HG02970 (cell line): ENCODE results near the gene DIP2C.

Experiments used
- ATAC-seq: cut with Tn5 transposase; IDR thresholded peaks from one replicate; pipeline ENCODE4 v1.9.1; 2021; ENCODE audit warnings: mild to moderate bottlenecking, moderate library complexity, moderate number of reproducible peaks; ENCODE audit not compliant: unreplicated experiment, low FRiP score

Gene DIP2C

DNA sequence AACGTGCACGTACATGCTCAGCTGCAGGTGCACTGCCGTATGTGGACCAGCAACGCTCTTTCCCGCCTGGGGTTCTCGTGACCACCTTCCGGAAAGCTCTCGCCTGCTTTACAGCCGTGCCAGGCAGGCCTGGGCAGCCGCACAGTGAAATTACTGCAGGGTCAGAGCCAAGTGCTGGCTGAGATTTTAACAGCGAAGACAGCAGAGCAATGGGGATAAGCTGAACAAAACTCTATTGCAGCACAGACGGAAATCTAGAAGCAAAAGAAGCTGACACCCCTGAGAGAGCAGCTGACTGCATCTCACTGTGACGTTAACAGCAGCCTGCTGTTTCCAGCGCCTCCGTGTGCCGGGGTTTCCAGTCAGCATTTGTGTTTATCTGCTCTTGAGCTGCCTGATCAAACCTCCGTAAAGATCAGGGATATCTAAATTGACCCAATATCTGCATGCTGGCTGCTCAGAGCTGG, 179.0 kb downstream of the DIP2C start:
- no peak for ATAC-seq

DNA sequence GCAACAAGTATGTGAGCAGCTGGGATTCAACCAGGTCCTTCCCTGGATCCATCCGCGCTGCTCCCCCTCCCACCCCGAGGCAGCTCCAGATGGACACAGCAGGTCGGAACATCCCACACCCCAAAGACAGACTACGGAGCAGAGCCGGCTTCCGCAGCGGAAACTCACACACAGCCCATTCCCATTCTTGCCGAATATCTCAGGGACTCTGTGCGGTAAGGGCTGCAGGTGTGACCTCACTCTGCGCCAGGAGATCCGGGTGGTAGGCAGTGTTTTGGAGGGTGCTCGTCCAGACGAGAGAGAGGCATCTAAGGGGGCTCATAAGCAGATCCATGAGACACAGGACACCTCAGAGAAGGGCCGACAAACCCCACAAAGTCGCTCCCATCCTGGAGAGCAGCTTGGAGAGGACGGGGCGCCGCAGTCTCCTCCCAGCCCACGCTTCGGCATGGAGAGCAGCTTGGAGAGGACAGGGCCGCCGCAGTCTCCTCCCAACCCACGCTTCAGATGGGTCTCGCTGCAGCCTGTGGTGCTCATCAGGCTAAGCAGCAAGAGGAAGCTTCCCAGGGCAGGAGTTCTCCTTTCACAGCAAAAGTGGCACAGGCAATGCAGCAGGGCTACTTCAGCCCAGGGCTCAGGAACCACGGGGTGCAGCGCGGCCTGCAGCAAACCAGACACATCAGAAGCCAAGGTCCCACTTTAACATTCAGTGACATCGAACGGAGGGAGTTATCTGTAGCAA, 179.9 kb downstream of the DIP2C start:
- no peak for ATAC-seq

DNA sequence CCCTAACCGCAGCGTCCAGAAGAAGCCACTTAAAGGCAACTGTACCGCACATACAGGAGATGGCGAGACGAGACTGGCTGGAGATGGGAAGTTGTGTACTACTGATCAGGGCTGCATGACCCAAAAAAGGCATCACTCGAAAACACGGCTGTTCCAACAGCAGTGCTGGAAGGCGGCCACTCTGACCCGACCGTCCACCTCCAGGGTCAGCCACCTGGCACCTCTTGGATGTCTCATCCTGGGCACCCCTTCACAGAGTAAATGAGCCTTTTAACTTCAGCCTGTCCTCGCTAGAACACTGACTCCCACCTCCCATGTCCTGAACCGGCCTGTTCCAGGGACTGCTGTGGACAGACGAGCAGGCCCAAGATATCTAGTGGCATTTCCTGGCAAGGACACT, 180.7 kb downstream of the DIP2C start:
- ATAC-seq = no peak

DNA sequence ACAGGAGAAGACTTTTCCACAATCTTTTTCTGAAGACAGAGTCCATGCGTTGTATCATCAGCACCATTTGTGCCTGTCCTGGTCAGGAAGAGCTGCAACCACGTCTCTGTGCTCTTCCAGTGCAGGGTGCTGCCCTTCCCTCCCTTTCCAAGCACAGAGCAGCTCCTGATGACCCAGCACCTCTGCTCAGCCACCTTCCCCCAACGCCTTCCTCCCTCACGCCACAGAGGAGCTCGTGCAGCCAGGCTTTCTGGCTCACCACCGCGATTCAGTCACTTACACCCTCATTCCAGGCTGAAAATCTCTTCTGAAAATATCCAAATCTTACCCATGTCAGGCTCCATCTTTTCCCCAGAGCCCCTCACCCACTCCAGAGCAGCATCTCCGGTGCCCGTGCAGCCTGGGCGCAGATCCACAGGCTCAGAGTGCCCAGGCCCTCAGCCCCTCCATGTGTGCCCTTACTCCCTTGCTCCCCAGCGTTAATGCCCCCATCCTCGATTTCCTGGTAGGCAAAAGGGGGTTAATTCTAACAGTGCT, 181.5 kb downstream of the DIP2C start:
- ATAC-seq = no peak

DNA sequence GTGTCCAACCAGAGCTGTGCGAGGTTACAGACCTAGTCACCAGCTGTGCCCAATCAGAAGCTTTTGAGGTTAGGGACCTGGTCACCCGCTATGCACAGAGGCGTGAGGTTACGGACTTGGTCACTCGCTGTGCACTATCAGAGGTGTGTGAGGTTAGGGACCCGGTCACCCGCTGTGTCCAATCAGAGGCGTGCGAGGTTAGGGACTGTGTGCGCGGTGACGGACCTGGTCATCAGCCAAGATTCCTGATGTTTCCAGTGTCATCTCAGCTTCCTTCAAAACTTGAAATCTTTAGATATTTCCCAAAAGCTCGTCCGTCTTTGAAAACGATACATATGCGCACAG, 182.1 kb downstream of the DIP2C start:
- ATAC-seq = no peak

DNA sequence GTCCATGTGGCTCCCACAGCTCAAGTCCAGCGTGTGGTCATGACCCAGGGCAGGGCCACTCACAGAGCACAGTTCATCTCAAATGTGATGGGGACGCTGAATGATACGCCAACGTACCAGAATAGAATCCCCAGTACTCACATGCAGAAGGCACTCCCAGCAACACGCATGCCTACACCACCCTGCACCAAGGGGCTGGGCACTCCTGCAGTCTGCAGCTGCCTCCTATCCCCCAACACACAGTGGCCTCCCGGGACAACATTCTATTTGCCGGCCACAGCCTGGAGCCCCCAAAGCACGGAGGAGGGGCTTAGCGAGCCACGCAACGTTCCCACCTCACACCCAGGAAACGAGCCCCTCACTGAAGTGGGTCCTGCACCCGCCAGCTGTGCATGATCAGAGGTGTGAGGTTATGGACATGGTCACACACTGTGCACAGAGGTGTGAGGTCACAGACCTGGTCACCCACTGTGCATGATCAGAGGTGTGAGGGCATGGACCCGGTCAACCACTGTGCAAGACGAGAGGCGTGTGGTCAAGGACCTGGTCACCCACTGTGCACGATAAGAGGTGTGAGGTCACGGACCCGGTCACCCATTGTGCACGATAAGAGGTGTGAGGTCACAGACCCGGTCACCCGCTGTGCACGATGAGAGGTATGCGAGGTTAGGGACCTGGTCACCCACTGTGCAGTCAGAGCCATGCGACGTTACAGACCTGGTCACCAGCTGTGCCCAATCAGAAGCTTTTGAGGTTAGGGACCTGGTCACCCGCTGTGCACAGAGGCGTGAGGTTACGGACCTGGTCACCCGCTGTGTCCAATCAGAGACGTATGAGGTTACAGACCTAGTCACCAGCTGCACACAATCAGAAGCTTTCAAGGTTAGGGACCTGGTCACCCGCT, 182.8 kb downstream of the DIP2C start:
- no peak for ATAC-seq

DNA sequence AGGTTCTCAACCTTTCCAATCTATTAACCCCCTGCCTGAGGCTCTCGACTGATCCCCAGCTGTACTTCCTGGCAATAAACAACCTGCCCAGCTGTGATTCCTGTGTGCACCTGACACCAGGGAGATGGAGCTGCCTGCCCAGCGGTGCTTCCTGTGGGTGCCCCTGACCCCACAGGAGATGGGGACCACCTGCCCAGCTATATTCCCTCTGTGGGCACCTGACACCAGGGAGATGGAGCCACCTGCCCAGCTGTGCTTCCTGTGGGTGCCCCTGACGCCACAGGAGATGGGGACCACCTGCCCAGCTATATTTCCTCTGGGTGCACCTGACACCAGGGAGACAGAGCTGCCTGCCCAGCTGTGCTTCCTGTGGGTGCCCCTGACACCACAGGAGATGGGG, 184.0 kb downstream of the DIP2C start:
- ATAC-seq = no peak

DNA sequence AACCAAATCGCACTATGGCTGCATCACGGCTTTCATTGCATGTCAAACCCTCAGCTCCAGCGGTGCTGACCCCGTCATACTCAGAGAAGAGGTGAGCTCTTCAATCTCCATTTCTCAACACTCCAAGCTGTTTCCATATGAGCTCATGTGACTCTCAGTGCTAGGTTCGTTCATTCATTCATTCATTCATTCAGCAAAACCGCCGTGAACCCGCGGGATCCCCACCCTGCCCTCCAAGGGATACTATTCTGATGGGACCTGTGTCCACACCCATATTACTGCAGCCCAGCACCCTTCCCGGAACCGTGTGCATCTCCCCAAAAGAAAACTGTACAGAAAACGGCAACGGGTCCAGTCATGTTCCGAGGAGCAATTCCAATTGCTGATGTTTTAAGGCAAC, 184.7 kb downstream of the DIP2C start:
- ATAC-seq = no peak

DNA sequence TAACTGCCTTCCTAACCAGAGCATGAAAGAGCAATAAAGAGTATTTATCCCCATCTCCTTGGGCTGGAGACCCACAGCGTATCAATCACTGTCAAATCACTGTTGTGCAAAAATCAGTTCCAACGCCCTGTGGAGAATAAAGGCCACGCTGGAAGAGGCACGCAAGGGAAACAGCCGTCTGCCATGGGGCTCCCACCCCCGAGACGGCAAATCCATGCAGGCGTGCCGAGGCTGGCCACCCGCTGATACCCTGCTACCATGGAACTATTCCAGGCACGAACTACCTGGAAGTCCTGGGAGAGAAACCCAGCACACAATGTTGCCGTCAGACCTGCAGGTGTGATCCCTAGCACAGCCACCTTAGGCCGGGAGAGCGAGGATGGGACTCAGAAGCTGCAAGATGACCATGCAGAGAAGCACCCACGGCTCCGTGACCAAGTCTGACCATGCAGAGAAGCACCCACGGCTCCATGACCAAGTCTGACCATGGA, 185.3 kb downstream of the DIP2C start:
- no peak for ATAC-seq

DNA sequence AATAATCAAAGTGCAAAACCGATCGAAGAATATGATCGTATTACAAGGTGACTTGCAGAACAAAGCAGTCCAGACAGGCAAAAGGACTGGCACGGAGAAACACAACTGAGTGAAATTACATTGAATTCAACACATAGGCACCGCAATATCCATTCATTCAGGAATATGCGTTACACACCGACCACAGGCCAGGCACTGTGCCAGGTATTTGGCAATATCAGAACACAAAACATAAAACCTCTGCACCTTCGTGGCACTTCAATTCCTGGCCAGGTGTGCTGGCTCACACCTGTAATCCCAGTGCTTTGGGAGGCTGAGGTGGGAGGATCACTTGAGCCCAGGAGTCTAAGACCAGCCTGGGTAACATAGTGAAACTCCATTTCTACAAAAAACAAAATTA, 187.9 kb downstream of the DIP2C start:
- no peak for ATAC-seq

DNA sequence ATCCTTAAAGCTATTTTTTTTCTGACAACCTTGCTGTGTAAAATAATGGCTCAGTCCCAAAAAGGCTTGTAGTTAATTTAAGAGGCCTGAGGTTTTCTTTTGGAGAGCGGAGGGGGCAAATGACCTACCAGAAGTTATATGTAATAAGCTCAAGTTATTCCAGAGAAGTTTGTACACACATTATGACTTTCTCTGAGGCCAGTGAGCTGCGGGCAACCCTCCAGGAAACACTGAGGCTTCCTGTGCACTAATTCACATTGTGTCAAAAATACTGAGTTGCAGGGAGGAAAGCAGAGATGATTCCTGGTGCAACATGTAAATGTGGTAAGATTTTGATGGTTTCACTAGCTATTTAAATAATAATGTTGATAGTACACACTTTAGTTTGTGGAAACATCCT, 188.6 kb downstream of the DIP2C start:
- ATAC-seq = no peak

DNA sequence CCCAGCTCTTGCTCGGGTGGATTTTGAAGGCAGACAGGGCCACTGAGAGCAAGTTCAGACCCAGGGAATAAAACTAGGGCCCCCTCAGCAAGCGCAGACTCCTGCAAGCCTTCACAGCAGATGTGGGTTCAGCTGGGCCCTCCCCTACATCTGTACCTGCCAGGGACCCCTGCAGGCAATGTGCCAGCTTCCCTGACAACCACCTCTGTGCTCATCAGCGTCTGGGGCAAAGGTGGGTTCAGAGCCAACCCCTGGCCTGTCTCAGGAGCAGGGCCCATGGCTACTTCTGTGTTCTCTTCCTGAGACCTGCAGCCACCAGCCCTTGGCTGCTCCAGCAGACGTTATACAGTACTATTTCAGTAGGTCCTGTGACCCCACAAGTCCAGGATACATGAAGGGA, 189.5 kb downstream of the DIP2C start:
- no peak for ATAC-seq

DNA sequence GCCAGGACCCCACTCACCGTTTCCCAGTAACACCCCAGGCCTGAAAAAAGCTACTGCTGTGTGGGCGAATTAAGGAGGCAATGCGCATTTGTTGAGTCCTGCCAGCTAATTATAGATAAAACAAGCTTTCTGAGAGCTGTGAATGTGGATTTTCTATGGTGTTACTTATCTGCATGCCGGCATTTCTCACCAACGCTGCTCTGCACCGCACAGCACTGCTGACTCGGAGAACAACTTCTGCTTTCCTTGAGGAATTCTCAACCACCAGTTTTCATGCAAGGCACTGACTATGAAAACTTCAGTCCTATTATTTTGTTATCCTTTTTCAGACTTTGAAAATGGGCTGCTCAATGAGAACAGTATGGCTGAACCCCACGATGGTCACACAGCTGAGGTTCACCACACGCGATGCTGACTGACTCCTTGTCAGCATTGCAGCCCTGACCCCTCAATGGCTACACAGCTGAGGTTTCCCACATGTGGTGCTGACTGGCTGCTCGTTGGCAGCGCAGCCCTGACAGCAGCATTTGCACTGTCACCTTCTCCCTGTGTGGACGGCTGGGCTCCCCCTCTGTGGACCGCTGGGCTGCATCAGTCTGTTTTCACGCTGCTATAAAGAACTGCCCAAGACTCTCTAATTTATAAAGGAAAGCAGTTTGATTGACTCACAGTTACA, 190.6 kb downstream of the DIP2C start:
- ATAC-seq = no peak

DNA sequence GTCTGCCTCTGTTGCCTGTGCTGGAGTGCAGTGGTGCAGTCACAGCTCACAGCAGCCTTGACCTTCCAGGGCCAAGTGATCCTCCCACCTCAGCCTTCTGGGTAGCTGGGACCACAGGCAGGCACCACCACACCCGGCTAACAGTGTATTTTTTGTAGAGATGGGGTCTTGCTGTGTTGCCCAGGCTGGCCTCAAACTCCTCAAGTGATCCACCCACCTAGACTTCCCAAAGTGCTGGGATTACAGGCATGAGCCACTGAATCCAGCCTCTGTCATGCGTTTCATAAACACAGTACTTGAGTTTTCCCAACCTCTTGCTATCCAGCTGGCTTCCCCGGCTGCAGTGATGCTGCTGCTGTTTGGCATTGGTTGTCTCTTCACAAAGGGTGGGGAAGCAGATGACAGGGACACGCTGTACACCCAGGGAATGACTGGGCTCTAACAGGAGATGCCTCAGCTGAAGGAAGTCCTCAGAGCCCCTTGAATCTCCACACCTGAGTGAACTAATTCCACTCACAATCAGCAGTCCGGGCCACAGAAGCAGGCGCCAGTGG, 191.5 kb downstream of the DIP2C start:
- ATAC-seq = no peak

DNA sequence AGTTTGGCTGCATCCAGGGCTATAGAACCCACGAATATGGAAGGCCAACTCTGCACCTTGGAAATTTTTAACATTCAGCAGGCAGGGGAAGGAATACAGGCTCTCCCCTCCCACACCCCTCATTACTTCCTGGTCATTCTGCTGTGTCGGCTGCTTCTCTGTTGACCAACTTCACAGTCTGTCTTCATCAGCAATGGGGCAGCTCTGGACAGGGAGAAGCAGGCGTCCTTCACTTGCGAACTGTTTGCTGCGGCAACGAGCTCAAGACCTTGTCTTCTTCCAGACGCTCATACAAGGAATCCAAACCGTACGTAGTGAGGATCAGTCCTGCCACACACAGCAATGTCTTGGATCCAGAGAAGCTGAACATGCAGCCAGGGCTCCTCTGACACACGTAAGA, 192.2 kb downstream of the DIP2C start:
- ATAC-seq = no peak

DNA sequence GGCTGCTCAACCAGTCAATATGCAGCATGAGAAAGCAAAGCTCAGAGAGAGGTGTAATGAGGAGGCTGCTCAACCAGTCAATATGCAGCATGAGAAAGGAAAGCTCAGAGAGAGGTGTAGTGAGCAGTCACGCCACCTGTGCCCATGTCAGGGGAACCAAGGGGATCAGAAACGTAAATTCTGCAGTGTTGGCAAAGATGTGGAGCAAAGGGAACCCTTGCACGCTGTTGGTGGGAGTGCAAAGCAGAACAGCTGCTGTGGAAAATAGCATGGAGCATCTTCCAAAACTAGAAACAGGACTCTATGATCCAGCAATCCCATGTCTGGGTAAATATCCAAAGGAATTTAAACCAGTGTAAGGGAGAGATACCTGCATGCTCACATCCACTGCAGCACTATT, 194.9 kb downstream of the DIP2C start:
- no peak for ATAC-seq

DNA sequence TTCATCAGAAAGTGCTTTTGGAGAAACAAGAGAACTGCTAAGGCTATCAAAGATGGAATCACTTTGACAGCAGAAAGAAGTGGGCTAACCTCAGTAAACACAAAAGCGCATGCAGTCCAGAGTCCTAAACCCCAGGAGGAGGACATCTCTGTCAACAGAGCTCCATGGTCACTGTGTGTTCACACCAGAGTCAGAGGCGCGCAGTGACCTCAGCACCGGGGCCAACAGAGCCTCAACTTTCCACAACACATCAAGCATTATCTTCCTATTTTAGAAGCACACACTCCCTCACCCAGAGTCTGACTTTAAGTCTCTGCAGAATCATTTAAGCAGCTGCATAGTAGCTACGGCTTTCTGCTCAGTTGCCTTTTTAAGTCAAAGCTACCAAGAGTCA, 195.3 kb downstream of the DIP2C start:
- no peak for ATAC-seq

DNA sequence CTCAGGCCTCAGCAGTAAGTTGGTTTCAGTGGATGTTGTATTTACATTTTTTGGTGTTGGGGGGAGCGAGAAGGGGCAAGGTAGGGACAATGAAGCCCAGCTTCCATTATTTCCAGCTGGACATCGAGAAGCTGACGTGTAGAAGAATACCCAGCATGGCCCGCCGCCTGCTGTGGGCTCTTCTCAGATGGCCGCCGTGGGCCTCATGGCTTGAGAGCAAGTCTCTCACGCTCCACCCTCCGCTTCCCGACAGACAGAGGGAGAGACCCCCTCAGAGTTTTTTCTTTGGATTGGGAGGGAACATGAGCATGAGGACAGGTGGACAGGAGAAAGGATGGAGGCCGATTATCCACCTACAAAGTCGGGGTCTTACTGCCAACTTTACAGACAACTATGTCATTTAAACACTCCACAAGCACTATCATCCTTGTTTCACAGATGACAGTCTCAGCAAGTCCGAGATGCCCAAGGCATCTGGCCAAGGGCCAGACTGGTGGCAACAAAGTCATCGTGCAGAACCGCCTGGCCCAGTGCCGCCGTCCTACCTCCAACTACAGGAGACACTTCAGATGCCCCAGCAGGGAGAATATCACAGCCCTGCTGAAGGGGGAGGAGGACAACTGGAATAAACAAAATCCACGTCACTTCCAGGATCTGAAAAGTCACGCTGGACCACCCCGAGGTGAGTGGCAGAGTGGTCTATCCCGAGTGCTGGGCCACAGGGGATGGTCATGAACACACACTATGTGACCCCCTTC, 195.9 kb downstream of the DIP2C start:
- no peak for ATAC-seq

DNA sequence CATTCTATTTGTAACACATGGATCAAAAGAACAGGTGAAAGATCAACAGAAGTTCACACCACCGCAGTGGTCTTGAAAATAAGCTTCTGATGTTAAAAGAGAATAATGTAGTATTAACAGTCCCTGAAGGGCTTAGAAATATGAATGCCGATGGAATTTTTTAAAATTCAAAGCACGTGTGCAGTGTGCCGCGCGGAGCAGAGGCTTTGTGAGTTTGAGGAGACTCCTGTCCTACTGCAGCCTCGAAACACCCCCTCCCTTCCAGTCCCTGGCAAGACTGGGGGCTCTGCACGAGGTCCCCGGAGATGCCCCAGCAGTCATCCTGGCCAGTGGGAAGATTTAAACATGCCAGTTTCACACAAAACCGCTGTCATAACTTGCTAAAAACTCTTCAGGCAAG, 196.6 kb downstream of the DIP2C start:
- ATAC-seq = no peak
